NK-92 (cell line): ENCODE results near the gene UVSSA.
"Not testable (repeated sequence)": the region's sequence is repeated elsewhere in the genome, so short reads cannot be mapped to it uniquely, and the experiment has no call there.

Experiments used
- DNase-seq: peaks from one replicate; lab custom pipeline; 2025; ENCODE audit not compliant: unreplicated experiment; lab: John Stamatoyannopoulos, UW

The UVSSA gene

DNA sequence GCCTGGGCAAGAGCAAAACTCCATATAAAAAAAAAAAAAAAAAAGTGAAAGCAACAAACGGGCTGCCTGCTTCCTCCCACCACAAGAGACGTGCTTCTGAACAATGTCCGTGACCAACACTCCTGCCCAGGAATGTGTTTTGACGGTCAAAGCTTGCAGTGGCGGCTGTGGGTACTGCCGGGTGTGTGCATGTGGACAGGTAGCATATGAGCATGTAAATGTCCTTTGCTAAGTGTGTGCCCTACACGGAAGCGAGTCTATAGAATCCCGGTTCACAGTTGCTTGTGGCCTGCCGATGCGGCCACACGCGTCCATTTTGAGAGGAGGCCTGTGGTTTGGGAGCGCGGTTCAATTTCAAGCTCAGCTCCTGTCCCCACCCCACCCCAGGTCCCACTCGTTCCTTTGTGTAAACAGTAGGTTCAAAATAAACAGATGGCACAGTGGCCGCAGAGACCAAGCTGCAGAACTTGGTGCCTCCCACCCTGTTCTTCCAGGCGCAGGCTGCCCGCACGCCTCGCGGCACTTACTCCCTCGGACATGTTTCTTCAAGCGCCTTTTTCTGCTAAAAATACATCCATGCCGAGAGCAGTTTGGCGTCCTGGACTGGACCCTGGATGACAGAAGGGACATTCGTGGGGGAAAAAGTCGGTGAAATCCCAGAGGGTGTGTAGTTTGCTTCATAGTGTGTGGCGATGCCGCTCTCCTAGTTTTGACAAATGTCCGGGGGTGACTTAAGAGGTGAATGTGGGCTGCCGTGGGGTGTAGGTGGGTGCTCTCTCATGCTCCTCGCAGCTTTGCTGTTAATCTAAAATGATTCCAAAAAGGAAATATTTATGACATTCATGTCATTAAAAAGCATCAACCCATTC, 70.7 kb downstream of the UVSSA start:
- DNase-seq: no peak

DNA sequence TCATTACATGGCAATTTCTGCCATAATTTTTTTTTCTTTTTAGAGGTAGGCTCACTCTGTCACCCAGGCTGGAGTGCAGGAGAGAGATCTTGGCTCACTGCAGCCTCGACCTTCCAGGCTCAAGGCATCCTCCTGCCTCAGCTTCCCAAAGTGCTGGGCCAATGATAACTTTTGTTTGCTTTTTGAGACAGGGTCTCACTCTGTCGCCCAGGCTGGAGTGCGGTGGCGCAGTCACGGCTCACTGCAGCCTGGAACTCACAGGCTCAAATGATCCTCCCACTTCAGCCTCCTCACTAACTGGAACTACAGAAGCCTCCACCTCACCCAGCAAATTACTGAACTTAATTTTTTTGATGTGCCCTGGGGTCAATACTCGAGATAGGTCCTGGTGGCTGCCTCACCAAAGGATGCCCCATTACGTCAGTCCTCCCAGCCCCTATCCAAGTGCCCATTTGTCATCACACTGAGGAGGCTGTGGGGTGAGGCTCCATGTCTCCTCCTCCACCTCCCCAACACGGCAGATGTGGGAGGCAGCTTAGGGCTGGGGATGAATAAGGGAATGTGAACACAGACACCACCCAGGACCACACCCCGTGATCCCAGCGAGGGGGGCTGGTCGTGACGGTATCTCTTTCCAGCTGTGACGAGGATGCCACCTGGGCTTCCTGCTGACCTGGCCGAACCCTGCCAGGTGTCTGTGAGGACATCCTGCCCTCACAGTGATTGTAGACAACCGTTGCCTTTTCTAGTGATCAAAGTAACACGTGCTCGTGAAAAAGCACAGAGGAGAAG, 71.7 kb downstream of the UVSSA start:
- no peak for DNase-seq

DNA sequence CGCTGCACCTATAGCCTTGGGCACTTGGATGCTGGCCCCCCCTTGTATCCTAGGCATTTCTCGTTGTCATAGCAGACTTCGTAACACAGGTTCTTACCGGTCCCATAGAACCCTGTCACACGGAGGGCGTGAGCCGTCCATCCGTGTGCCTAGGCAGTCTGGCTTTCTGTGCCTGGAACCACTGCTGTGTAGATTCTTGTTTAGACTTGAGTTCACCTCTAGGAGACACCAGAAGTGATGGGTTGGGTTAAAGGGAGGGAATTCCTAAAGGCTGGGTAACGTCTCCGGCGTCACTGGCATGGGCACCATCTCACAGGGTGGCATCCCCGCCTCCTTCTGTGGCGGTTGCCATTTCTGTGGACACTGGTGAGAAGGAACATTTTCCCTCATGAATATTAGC, 72.7 kb downstream of the UVSSA start:
- no peak for DNase-seq

DNA sequence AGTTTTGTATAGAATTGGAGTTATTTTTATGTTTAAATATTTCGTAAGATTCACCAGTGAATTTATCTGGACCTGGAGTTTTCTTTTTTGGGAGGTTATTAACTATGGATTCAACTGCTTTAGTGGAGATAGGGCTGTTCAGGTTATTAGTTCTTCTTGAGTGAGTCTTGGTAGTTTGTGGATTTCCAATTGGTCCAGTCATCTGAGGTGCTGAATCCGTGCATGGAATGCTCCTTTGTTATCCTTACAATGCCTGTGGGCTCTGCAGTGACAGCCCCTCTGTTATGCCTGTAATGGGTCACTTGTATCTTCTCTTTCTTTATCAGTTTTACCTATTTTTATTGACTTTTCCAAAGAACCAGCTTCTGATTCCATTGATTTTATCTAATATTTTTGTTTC, 74.6 kb downstream of the UVSSA start:
- DNase-seq: no peak

DNA sequence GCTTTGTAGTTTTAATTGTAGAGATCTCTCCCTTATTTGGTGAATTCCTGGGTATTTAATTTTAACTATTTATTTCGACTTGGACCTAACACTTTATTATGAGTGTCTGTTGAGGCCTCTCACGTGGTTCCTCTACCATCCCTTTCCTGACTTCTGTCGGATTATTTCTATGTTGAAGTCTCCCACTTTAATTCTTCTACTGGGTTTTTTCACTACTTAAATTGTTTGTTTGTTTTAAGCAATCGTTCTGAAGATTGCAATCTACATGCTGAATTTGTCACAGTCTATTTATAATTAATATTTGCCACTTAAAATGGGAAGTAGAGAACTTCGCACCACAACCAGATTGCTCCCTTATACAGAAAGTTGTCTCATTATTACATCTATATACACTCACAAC, 80.0 kb downstream of the UVSSA start:
- no peak for DNase-seq

DNA sequence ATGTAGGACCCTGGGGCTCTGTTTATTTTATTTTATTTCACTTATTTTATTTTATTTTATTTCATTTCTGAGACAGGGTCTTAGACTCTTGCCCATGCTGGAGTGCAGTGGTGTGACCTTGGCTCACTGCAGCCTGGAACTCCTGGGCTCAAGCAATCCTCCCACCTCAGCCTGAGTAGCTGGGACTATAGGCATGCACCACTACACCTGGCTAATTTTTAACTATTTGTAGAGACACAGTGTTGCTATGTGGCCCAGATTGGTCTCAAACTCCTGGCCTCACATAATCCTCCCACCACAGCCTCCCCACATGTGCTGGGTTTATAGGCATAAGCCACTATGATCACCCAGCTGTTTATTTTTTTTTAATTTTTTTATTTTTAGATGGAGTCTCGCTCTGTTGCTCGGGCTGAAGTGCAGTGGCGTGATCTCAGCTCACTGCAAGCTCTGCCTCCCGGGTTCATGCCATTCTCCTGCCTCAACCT, 96.7 kb downstream of the UVSSA start:
- not testable (repeated sequence) for DNase-seq
